T-cell (primary cell): ENCODE data around the gene STIP1. TPM values are rescaled to one million over a fixed set of nuclear protein-coding genes. Genes with fewer than 3 reads are reported as not detected.

Source experiments
- ATAC-seq, 4 experiments: fragments of 200-7000 bp in 3 of 4; fragments of 150-1000 bp in 1 of 4; cut with Tn5 transposase; replicated peaks in 1 of 4; 1 replicate in 3 of 4; 2 replicates in 1 of 4; pipeline ENCODE4 v1.10.0; 2021; ENCODE audit warnings: moderate library complexity in 3 of 4, mild to moderate bottlenecking in 2 of 4, moderate number of reproducible peaks in 1 of 4
- CTCF ChIA-PET, 2 donors: fragments of 300-600 bp; sonication (Branson Sonifier 250); formaldehyde crosslinking; loops; one replicate each; lab custom pipeline; 2022; ENCODE audit warnings: antibody characterized with exemption in 2 of 2; lab: Charles Lee
- POLR2A ChIA-PET, 2 donors: fragments of 300-600 bp; sonication (Branson Sonifier 250); formaldehyde crosslinking; loops; one replicate each; lab custom pipeline; 2022; ENCODE audit warnings: antibody characterized with exemption in 2 of 2; lab: Charles Lee
- DNase-seq, 35 experiments: peaks; one replicate each; pipeline versions ENCODE4 v3.0.0 to v3.0.0-alpha.2; 2013 to 2023
- H3K27ac ChIP-seq: one replicate; pipeline ENCODE4 v1.5.1; 2013; ENCODE audit warnings: low read length
- H3K27me3 ChIP-seq, 2 experiments: replicated peaks in 1 of 2; 1 replicate in 1 of 2; 2 replicates in 1 of 2; pipeline versions ENCODE4 v1.6.1 to v1.7.0; 2013; ENCODE audit warnings: low read length in 1 of 2, mixed read lengths in 1 of 2; ENCODE audit not compliant: control insufficient read depth in 2 of 2, insufficient read depth in 2 of 2; ENCODE audit errors: extremely low read depth in 1 of 2
- H3K36me3 ChIP-seq, 2 donors: 1 replicate in 1 of 2; 2 replicates in 1 of 2; pipeline versions ENCODE4 v1.6.1 to v1.7.0; 2013; ENCODE audit warnings: low read length in 1 of 2; ENCODE audit not compliant: control insufficient read depth in 2 of 2, insufficient read depth in 1 of 2; ENCODE audit errors: extremely low read depth in 1 of 2
- H3K4me1 ChIP-seq, 2 experiments: 1 replicate in 1 of 2; 2 replicates in 1 of 2; pipeline versions ENCODE4 v1.6.1 to v1.7.0; 2013; ENCODE audit warnings: low read length in 2 of 2, mixed read lengths in 1 of 2; ENCODE audit not compliant: insufficient read depth in 2 of 2, control insufficient read depth in 1 of 2; ENCODE audit errors: extremely low read depth in 1 of 2
- H3K4me3 ChIP-seq, 2 donors: 1 replicate in 1 of 2; 2 replicates in 1 of 2; pipeline versions ENCODE4 v1.5.1 to v1.7.0; 2013; ENCODE audit warnings: mild to moderate bottlenecking in 2 of 2, low read length in 1 of 2, moderate library complexity in 1 of 2; ENCODE audit not compliant: control insufficient read depth in 1 of 2; ENCODE audit errors: extremely low read depth in 1 of 2
- H3K9me3 ChIP-seq: 2 replicates; pipeline ENCODE4 v1.7.0; 2013
- H3K27ac Mint-ChIP-seq, 2 donors: one replicate each; pipeline ENCODE4 v1.8.0; 2020 to 2021; ENCODE audit warnings: mild to moderate bottlenecking in 2 of 2, mixed read lengths in 2 of 2
- H3K27me3 Mint-ChIP-seq, 2 donors: one replicate each; pipeline ENCODE4 v1.8.0; 2021 to 2022; ENCODE audit warnings: mixed read lengths in 2 of 2
- H3K36me3 Mint-ChIP-seq: one replicate; pipeline ENCODE4 v1.8.0; 2021; ENCODE audit warnings: mixed read lengths
- H3K4me1 Mint-ChIP-seq, 3 donors: one replicate each; pipeline ENCODE4 v1.8.0; 2020 to 2022; ENCODE audit warnings: mixed read lengths in 3 of 3, mild to moderate bottlenecking in 1 of 3
- H3K4me3 Mint-ChIP-seq, 3 donors: one replicate each; pipeline ENCODE4 v1.8.0; 2020 to 2022; ENCODE audit warnings: mild to moderate bottlenecking in 3 of 3, mixed read lengths in 3 of 3, moderate library complexity in 3 of 3
- H3K9me3 Mint-ChIP-seq, 3 donors: one replicate each; pipeline ENCODE4 v1.8.0; 2020 to 2022; ENCODE audit warnings: mixed read lengths in 3 of 3
- WGBS: methylation state at CpG from one replicate; pipeline ENCODE4 v1.1.5; 2013; ENCODE audit warnings: missing lambda C conversion rate; ENCODE audit not compliant: insufficient coverage; 5-methylcytosine and 5-hydroxymethylcytosine counted together
- total RNA-seq, 35 experiments: library from RNA in 6 of 35; stranded (reverse) in 6 of 35; fragments of 120-200 nt in 1 of 35; gene quantifications; one replicate each; pipeline versions ENCODE4 v1.2.1 to v1.2.4 and lab custom pipeline; 2013 to 2026

The STIP1 gene
- total RNA-seq, 5 donors from 2014 or later (not counting 1 experiment from before 2014, with no cell fraction given): 61.1 to 133 (median 107) TPM

DNA sequence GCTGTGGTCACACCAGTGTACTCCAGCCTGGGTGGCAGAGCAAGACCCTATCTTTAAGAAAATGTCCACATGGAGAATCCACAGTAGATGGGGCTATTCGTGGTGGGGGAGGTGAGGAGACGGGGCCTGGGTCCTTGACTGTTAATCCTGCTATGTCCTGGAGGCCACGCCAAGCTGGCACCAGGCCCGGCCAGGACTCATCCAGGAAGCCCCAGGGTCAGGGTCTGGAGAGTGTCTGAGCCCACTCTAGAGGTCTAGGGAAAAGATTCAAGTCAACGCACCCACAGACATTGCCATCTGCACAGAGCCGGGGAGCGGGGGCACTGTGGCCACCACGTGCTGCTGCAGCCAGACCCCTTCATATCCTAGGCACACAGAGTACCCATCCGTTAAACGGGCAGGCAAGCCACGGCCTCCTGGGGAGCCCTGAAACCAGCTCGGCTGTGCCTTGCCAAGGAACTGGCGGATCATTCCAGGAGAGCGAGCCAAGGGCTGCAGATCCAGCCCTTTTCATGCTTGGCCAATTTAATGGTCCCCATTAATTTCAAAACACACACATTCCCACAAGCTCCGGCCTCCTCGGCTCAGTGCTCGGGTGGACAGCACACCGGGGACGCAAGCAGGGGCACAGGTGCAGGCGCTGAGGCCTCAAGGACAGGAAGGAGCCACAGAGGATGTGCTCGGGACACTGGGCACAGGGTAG lies 44.7 kb upstream of the STIP1 start:
- Histone ChIP-seq H3K27me3 (peaks cover 0 to 1% of the 10 kb centered on the region in 2 experiments), H3K4me3 (no peak overlapping the region), H3K27ac (no peak overlapping the region), H3K36me3 (peaks cover 0 to 3% of the 10 kb centered on the region in 2 donors), H3K9me3 (no peaks in the 10 kb centered on the region), H3K4me1 (peaks cover 3 to 11% of the 10 kb centered on the region in 2 experiments)
- ChIA-PET POLR2A (no interaction called here), CTCF (interaction anchor here in 1 of 2 donors (0.6 kb wide), 1 partner anchor 146 kb away, joined by 3 read pairs; no protein-coding TSS in a partner anchor)
- Mint-ChIP-seq H3K4me1 (peaks cover 6 to 10% (median 10%) of the 10 kb centered on the region in 3 donors), H3K9me3 (no peaks in the 10 kb centered on the region), H3K27ac (no peak overlapping the region), H3K36me3 (no peaks in the 10 kb centered on the region), H3K4me3 (no peak overlapping the region), H3K27me3 (no peaks in the 10 kb centered on the region)
- ATAC-seq (no peak), DNase-seq (no peak)
- 91% methylated on average over 21 of the region's 21 CpGs for WGBS

DNA sequence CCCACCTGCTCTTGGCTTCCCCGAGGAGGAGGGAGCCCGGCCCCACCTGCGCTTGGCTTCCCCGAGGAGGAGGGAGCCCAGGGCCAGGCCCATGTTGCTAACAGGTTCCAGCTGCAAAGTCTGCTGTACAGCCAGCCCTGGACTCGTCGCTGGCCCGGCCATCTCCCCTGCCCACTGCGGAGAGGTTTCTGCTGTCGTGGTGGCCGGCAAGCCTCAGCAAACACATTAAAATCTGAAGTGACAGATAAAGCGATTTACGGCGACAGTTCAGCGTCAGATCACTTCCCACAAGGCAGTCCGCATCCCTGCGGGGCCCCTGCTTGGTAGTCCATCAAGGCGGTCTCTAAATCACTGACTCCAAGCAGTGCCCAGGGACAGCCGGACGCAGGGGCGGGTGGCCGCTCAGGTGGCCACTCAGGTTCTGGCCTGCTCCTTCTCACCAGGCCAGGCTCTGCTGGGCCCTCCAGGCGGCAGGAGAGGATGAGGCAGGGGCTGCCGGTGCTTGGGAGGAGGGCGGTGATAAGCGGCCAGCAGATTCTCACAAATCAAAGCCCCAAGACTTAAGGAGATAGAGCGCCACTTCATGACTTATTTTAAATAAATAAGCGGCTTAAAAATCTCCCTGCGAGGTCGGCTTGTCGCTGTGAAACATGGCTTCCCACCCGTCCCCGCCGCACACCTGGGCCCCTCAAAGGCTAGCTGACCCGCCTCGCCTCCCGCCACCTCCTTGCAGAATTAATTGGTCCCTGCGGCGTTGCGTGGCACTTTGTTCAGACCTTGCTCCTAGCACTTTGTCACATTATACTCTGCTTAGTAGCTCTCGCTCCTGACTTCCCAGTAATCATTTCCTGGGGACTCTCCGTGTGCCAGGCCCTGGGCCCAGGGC lies 41.1 kb upstream of the STIP1 start:
- no peaks in the 10 kb centered on the region for H3K9me3 ChIP-seq
- POLR2A ChIA-PET: no interaction called here

DNA sequence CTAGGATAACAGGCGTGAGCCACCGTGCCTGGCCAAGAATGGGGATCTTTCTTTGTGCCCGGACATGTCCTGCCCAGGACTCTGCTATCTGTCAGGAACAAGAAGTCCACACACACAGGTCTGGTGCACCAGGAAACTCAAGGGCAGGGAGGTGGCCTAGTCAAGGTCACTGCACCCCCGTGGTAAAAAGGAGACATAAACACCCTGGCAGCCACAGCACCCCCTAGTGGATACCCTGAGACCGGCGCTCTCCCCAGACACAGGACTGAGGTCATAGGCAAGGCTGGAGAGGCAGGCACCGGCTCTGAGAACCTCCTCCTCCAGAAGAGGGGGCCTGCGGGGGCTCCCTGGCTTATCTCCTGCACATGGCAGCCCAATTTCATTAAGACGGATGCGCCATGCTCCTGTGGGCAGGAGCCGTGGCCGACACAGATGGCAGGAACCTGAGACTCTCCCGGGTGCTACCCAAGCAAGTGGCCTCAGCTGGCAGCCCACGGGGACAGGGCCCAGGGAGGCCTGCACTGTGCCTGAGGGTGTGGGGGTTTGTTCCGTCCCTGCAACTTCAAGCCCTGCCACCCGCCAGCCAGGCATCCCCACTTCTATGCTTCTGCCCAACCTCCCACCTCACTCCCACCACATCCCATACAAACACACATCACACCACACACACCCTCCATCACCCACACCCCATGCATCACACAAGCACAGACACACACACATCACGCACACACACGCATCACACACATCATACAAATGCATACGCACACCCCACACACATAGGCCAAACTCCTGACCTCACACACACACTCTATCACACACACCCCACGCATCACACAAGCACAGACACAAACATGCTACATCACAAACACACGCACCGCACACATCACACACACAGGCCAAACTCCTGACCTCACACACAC lies 39.7 kb upstream of the STIP1 start:
- H3K4me3 ChIP-seq: no peak overlapping the region
- no peak overlapping the region for H3K27ac ChIP-seq
- H3K27ac Mint-ChIP-seq: no peak overlapping the region
- peaks cover 3 to 13% of the 10 kb centered on the region in 2 experiments for H3K4me1 ChIP-seq
- H3K27me3 Mint-ChIP-seq: no peaks in the 10 kb centered on the region
- POLR2A ChIA-PET: no interaction called here
- no peak overlapping the region for H3K4me3 Mint-ChIP-seq
- no peaks in the 10 kb centered on the region for H3K9me3 ChIP-seq
- ATAC-seq (peak; percentile 62 to 80 (median 66)), DNase-seq (peak in 34 of 35 experiments; percentile 14 to 76 (median 46))
- CTCF ChIA-PET: no interaction called here
- no peaks in the 10 kb centered on the region for H3K36me3 ChIP-seq
- WGBS: 70% methylated on average over 14 of the region's 22 CpGs
- H3K4me1 Mint-ChIP-seq: peaks cover 8 to 21% (median 12%) of the 10 kb centered on the region in 3 donors
- H3K36me3 Mint-ChIP-seq: no peaks in the 10 kb centered on the region
- no peaks in the 10 kb centered on the region for H3K9me3 Mint-ChIP-seq
- peaks cover 0 to 6% of the 10 kb centered on the region in 2 experiments for H3K27me3 ChIP-seq

More for the DNA sequence above, 41.1 kb upstream of the STIP1 start:
- no peaks in the 10 kb centered on the region for H3K27me3 Mint-ChIP-seq
- DNase-seq (no peak), ATAC-seq (no peak)
- peaks cover 8 to 21% (median 12%) of the 10 kb centered on the region in 3 donors for H3K4me1 Mint-ChIP-seq
- no peaks in the 10 kb centered on the region for H3K9me3 Mint-ChIP-seq
- CTCF ChIA-PET: no interaction called here
- Histone ChIP-seq H3K4me3 (no peak overlapping the region), H3K27me3 (peaks cover 0 to 6% of the 10 kb centered on the region in 2 experiments), H3K4me1 (peaks cover 3 to 13% of the 10 kb centered on the region in 2 experiments), H3K27ac (no peak overlapping the region), H3K36me3 (peaks cover 0 to 3% of the 10 kb centered on the region in 2 donors)
- H3K27ac Mint-ChIP-seq: no peak overlapping the region
- 92% methylated on average over 31 of the region's 41 CpGs for WGBS
- no peak overlapping the region for H3K4me3 Mint-ChIP-seq
- no peaks in the 10 kb centered on the region for H3K36me3 Mint-ChIP-seq

GRCh38 chr11:64148226-64148916 lies 37.6 kb upstream of the STIP1 start:
- peak; percentile 38 to 63 (median 58) for ATAC-seq
- Mint-ChIP-seq H3K27me3 (no peaks in the 10 kb centered on the region), H3K4me1 (peaks cover 8 to 20% (median 12%) of the 10 kb centered on the region in 3 donors), H3K9me3 (no peaks in the 10 kb centered on the region), H3K27ac (no peak overlapping the region), H3K4me3 (no peak overlapping the region), H3K36me3 (no peaks in the 10 kb centered on the region)
- peak; percentile 12 to 83 (median 63) for DNase-seq
- Histone ChIP-seq H3K4me1 (peaks cover 0 to 19% of the 10 kb centered on the region in 2 experiments), H3K27me3 (peaks cover 0 to 8% of the 10 kb centered on the region in 2 experiments), H3K36me3 (no peaks in the 10 kb centered on the region), H3K27ac (no peak overlapping the region), H3K4me3 (no peak overlapping the region), H3K9me3 (no peaks in the 10 kb centered on the region)
- WGBS: 48% methylated on average over 8 of the region's 19 CpGs
- ChIA-PET POLR2A (interaction anchor here in 1 of 2 donors (0.7 kb wide), 1 partner anchor 145 kb away, joined by 4 read pairs; no protein-coding TSS in a partner anchor), CTCF (interaction anchor here (0.6 to 1.2 kb wide), 3 partner anchors 311 to 405 kb away, joined by 3 to 7 read pairs (median 4); no protein-coding TSS in a partner anchor)

- Mint-ChIP-seq H3K4me1 (peaks cover 4 to 13% (median 5%) of the 10 kb centered on the region in 3 donors), H3K27ac (no peak overlapping the region), H3K9me3 (no peaks in the 10 kb centered on the region), H3K4me3 (no peak overlapping the region), H3K36me3 (no peaks in the 10 kb centered on the region), H3K27me3 (peaks cover 0 to 2% of the 10 kb centered on the region in 2 donors)
- no peak for ATAC-seq
- H3K36me3 ChIP-seq: no peaks in the 10 kb centered on the region
- ChIA-PET POLR2A (no interaction called here), CTCF (interaction anchor here (0.5 to 1.4 kb wide), 4 partner anchors 15 to 379 kb away, joined by 3 to 4 read pairs (median 4); no protein-coding TSS in a partner anchor)
- no peak for DNase-seq
- H3K4me3 ChIP-seq: no peak overlapping the region
- no peak overlapping the region for H3K27ac ChIP-seq
- H3K9me3 ChIP-seq: no peaks in the 10 kb centered on the region
- H3K27me3 ChIP-seq: peaks cover 0 to 15% of the 10 kb centered on the region in 2 experiments
- 88% methylated on average over 22 of the region's 25 CpGs for WGBS
- peaks cover 0 to 13% of the 10 kb centered on the region in 2 experiments for H3K4me1 ChIP-seq
Observed at GRCh38 chr11:64148917-64149617, 36.9 kb upstream of the STIP1 start.
